K562 (cell line): Measurements from ENCODE around the gene ASMT. TPM values are rescaled to one million over a fixed set of nuclear protein-coding genes. Genes with fewer than 3 reads are reported as not detected.

Source experiments
- ATAC-seq: fragments of 200-7000 bp; cut with Tn5 transposase; 3 replicates; pipeline ENCODE4 v1.9.1; 2020; ENCODE audit warnings: moderate library complexity
- BruUV-seq: library from RNA; stranded (reverse); fragments of 400-500 nt; replicated peaks from 2 replicates; lab custom pipeline; 2021; lab: Mats Ljungman, UMichigan
- CTCF ChIA-PET: fragments of 300-600 bp; formaldehyde crosslinking; extraction: SDS; loops from one replicate; lab custom pipeline; 2021; ENCODE audit warnings: low intra/inter-chr PET ratio; lab: Yijun Ruan, JAX
- POLR2A ChIA-PET: fragments of 300-600, 350-650 bp; sonication (Branson Sonifier 250); formaldehyde crosslinking; extraction: SDS; loops from one replicate; lab custom pipeline; 2021; ENCODE audit warnings: antibody characterized with exemption, inconsistent platforms; lab: Yijun Ruan, JAX
- DNase-seq, 4 experiments: peaks; one replicate each; pipeline versions ENCODE4 v3.0.0 to v3.0.0-alpha.2; 2011 to 2018; ENCODE audit warnings: low spot score in 3 of 4, mixed read lengths in 3 of 4; ENCODE audit errors: extremely low read depth in 1 of 4
- FAIRE-seq: peaks from 2 replicates; lab custom pipeline; 2011; peaks lifted over from hg19 to GRCh38; lab: Jason Lieb, UNC
- H2AFZ ChIP-seq: 2 replicates; pipeline ENCODE4 v1.6.0; 2011; ENCODE audit warnings: low read depth, low read length, control low read depth, inconsistent platforms
- H3K27ac ChIP-seq: fragments of 200-600 bp; 3 replicates; pipeline ENCODE4 v1.8.0; 2011; ENCODE audit warnings: low read depth, mild to moderate bottlenecking, control low read depth, inconsistent platforms, low read length, moderate library complexity, mixed read lengths; ENCODE audit errors: extremely low read depth
- H3K27me3 ChIP-seq, 2 experiments: fragments of 300-600 bp in 1 of 2; 2 replicates in 1 of 2; 3 replicates in 1 of 2; pipeline versions ENCODE4 v1.6.0 to v1.8.0; 2011; ENCODE audit warnings: inconsistent platforms in 2 of 2, low read length in 2 of 2, mild to moderate bottlenecking in 1 of 2, mixed read lengths in 1 of 2, moderate library complexity in 1 of 2; ENCODE audit not compliant: control insufficient read depth in 2 of 2, insufficient read depth in 2 of 2
- H3K36me3 ChIP-seq: fragments of 300-600 bp; 3 replicates; pipeline ENCODE4 v1.8.0; 2011; ENCODE audit warnings: mild to moderate bottlenecking, low read length, inconsistent platforms; ENCODE audit not compliant: control insufficient read depth, insufficient read depth
- H3K4me1 ChIP-seq, 2 experiments: fragments of 200-600 bp in 1 of 2; replicated peaks in 1 of 2; 2 replicates in 1 of 2; 3 replicates in 1 of 2; pipeline versions ENCODE4 v1.5.1 to v1.8.0; 2011; ENCODE audit warnings: inconsistent platforms in 2 of 2, low read length in 2 of 2, mild to moderate bottlenecking in 1 of 2, mixed read lengths in 1 of 2, moderate library complexity in 1 of 2; ENCODE audit not compliant: control insufficient read depth in 2 of 2, insufficient read depth in 2 of 2
- H3K4me2 ChIP-seq: 2 replicates; pipeline ENCODE4 v1.6.1; 2011; ENCODE audit warnings: low read length, control low read depth, inconsistent platforms, mixed read lengths; ENCODE audit not compliant: insufficient read depth
- H3K4me3 ChIP-seq: fragments of 200-600 bp; sonication (generic), shearing (Covaris generic); 2 replicates; pipeline ENCODE4 v1.5.1; 2016; ENCODE audit warnings: control low read depth, inconsistent platforms
- H3K79me2 ChIP-seq: fragments of 200-600 bp; 3 replicates; pipeline ENCODE4 v1.8.0; 2011; ENCODE audit warnings: low read length, inconsistent platforms; ENCODE audit not compliant: control insufficient read depth, insufficient read depth
- H3K9ac ChIP-seq, 2 experiments: 2 replicates each; pipeline versions ENCODE4 v1.6.0 to v1.6.1; 2011; ENCODE audit warnings: low read depth in 2 of 2, low read length in 2 of 2, control low read depth in 1 of 2, inconsistent platforms in 1 of 2, mild to moderate bottlenecking in 1 of 2, mixed read lengths in 1 of 2; ENCODE audit not compliant: insufficient read depth in 1 of 2
- H3K9me1 ChIP-seq: one replicate; pipeline ENCODE4 v1.6.0; 2011; ENCODE audit warnings: inconsistent platforms, mild to moderate bottlenecking, low read length, moderate library complexity; ENCODE audit not compliant: control insufficient read depth, insufficient read depth
- H3K9me3 ChIP-seq: replicated peaks from 2 replicates; pipeline ENCODE4 v1.5.1; 2011; ENCODE audit warnings: low read depth, low read length, inconsistent platforms; ENCODE audit not compliant: control insufficient read depth, insufficient read depth
- H4K20me1 ChIP-seq: replicated peaks from 2 replicates; pipeline ENCODE4 v1.6.1; 2011; ENCODE audit warnings: low read length, inconsistent platforms, mixed read lengths; ENCODE audit not compliant: control insufficient read depth, insufficient read depth
- ATF1 ChIP-seq, 2 experiments: fragments of 450-650 bp in 1 of 2; IDR thresholded peaks; 2 replicates each; pipeline ENCODE4 v1.6.1; 2016; ENCODE audit warnings: missing compliant biosample characterization in 1 of 2, missing genetic modification characterization in 1 of 2
- HNRNPUL1 ChIP-seq: fragments of 200-400 bp; formaldehyde crosslinking; IDR thresholded peaks from 2 replicates; pipeline ENCODE4 v1.6.1; 2017; ENCODE audit warnings: low read length
- MECOM ChIP-seq: fragments of 250-450 bp; sonication (Bioruptor Pico); IDR thresholded peaks from 2 replicates; pipeline ENCODE4 v1.8.0; 2022; ENCODE audit warnings: inconsistent platforms
- NUFIP1 ChIP-seq: fragments of 450-650 bp; IDR thresholded peaks from 2 replicates; pipeline ENCODE4 v1.6.1; 2018; ENCODE audit not compliant: partially characterized antibody
- SAP30 ChIP-seq: fragments of 200-600 bp; sonication (generic); IDR thresholded peaks from 2 replicates; pipeline ENCODE4 v1.6.1; 2012; ENCODE audit warnings: borderline replicate concordance, low read depth, mild to moderate bottlenecking, moderate library complexity, low read length, control low read depth, inconsistent platforms; ENCODE audit not compliant: insufficient read depth, poor library complexity, severe bottlenecking
- SMARCA4 ChIP-seq: fragments of 450-650 bp; IDR thresholded peaks from 2 replicates; pipeline ENCODE4 v1.6.1; 2016
- SRSF1 ChIP-seq: fragments of 200-400 bp; formaldehyde crosslinking; IDR thresholded peaks from 2 replicates; pipeline ENCODE4 v1.6.1; 2017; ENCODE audit warnings: mild to moderate bottlenecking, low read depth, low read length, moderate library complexity
- STAT5B ChIP-seq: fragments of 250-450 bp; sonication (Bioruptor Pico); IDR thresholded peaks from 2 replicates; pipeline ENCODE4 v1.8.0; 2021; ENCODE audit warnings: mild to moderate bottlenecking, inconsistent platforms
- ZFP36 ChIP-seq: fragments of 150-350 bp; IDR thresholded peaks from 2 replicates; pipeline ENCODE4 v1.6.1; 2018; ENCODE audit warnings: low read length, low read depth; ENCODE audit not compliant: partially characterized antibody
- ZNF24 ChIP-seq: fragments of 450-650 bp; IDR thresholded peaks from 2 replicates; pipeline ENCODE4 v1.6.1; 2016
- WGBS: fragments of 100-300 bp; shearing (Covaris generic); methylation state at CpG from one replicate; pipeline ENCODE4 v1.1.6; 2016; ENCODE audit warnings: low coverage, mixed read lengths; ENCODE audit not compliant: insufficient coverage; ENCODE audit errors: missing lambda C conversion rate; 5-methylcytosine and 5-hydroxymethylcytosine counted together
- in situ Hi-C: fragments of 300-500 bp; cut with MboI; formaldehyde crosslinking; loops from 4 replicates; pipeline ENCODE4 v1.15.0; 2018; ENCODE audit warnings: inconsistent platforms, mixed read lengths
- intact Hi-C: fragments of 100-400 bp; cut with micrococcal nuclease; formaldehyde crosslinking; loops from 2 replicates; pipeline ENCODE4 v1.14.2; 2022
- polyA plus RNA-seq, 8 experiments: library from polyadenylated mRNA; depleted of rRNA in 4 of 8; stranded (reverse) in 5 of 8; unstranded in 3 of 8; fragments of >200 nt; fragmentation: Nextera tagmentation in 2 of 8; fragmentation: Illumina TruSeq in 1 of 8; extraction: Ambion mirVana in 2 of 8; extraction: Trizol in 1 of 8; gene quantifications; 2 replicates each; pipeline versions ENCODE4 v1.2.1 to v1.2.3, GENCODE V29; 2011 to 2014; ENCODE audit warnings: inconsistent platforms in 1 of 8, missing spikeins in 1 of 8
- total RNA-seq, 7 experiments: library from RNA; depleted of rRNA in 6 of 7; stranded (reverse); fragments of >200 nt in 6 of 7; fragmentation: Illumina TruSeq in 2 of 7; extraction: Trizol in 2 of 7; gene quantifications; 2 replicates each; pipeline versions ENCODE4 v1.2.1 to v1.2.3, GENCODE V29; 2011 to 2021; ENCODE audit warnings: low replicate concordance in 1 of 7
- TF ChIP-seq, protein P1 (sequence below): fragments of 450-650 bp; IDR thresholded peaks from 2 replicates; pipeline ENCODE4 v1.6.1; 2016; ENCODE audit warnings: antibody characterized with exemption
- TF ChIP-seq, protein P2 (sequence below): fragments of 250-450 bp; sonication (Bioruptor Pico); IDR thresholded peaks from 2 replicates; pipeline ENCODE4 v1.8.0; 2021; ENCODE audit warnings: mild to moderate bottlenecking, moderate library complexity
- TF ChIP-seq, protein P3 (sequence below): fragments of 250-450 bp; sonication (Bioruptor Pico); IDR thresholded peaks from 2 replicates; pipeline ENCODE4 v1.4.0; 2020; ENCODE audit warnings: mild to moderate bottlenecking, moderate library complexity

The ASMT gene
- total and polyA plus RNA-seq, 9 of the 15 experiments (the other 6 are each of a cell fraction or from before 2014, with no cell fraction given), result 0.06 TPM; not detected in 8

DNA sequence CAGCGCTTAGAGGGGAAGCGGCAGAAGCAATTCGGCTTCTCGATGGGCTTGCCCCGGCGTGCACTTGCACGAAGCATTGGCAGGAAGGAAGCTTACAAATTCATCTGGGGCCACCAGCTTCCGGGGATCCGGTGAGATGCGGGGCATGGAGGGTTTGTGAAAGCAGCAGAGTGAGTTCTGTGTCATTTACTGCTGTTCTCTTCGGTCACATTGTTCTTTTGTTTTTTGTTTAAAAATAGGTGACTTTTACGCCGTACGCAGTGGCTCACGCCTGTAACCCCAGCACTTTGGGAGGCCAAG lies 47.0 kb downstream of the ASMT start:
- ChIA-PET CTCF (no interaction called here), POLR2A (no interaction called here)
- H3K9me1 ChIP-seq, result no peaks in the 10 kb centered on the region
- H3K4me3 ChIP-seq, result no peak overlapping the region
- no peaks in the 10 kb centered on the region for H3K79me2 ChIP-seq
- H3K27ac ChIP-seq, result no peak overlapping the region
- no peak for DNase-seq
- ATAC-seq, result no peak
- no TSS peak for BruUV-seq
- H3K9ac ChIP-seq, result no peak overlapping the region
- intact Hi-C loops (no loop called here), in situ Hi-C loops (loop anchor here (10.0 to 25.0 kb wide), 2 partner anchors 803 to 950 kb away; no protein-coding TSS in a partner anchor)
- peaks cover 0 to 14% of the 10 kb centered on the region in 2 experiments; a peak in 1 of 5 replicates for H3K27me3 ChIP-seq
- TF ChIP-seq ATF1 (CRISPR knock-in tag; IDR thresholded peaks at IDR 0.05) (no peak), ATF1 (tag; IDR thresholded peaks at IDR 0.05) (0 out of 2 replicates have a peak, but pooled peaks have one; percentile 0), MECOM (CRISPR knock-in tag) (no peak)
- H4K20me1 ChIP-seq, result no peaks in the 10 kb centered on the region
- no peaks in the 10 kb centered on the region for H3K9me3 ChIP-seq
- H3K4me1 ChIP-seq, result no peaks in the 10 kb centered on the region; a peak in 1 of 5 replicates
- no peaks in the 10 kb centered on the region for H3K36me3 ChIP-seq
- no peak for FAIRE-seq
- no peak overlapping the region for H2AFZ ChIP-seq
- WGBS, result 41% methylated on average over 14 of the region's 15 CpGs
- no peak overlapping the region for H3K4me2 ChIP-seq

DNA sequence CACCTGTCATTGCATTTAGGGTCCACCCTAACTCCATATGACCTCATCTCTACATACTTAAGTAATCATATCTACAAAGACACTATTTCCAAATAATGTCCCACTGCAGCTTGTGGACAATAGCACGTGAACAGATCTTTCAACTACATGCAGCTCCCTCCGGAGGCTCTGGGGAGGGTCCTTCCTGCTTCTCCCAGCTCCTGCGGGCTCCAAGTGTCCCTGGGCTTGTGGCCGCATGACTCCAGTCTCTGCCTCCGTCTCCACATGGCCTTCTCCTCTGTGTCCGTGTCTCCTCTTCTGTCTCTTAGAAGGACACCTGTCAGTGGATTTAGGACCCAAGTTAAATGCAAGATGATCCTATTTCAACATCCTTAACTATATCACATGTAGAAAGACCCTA lies 52.7 kb downstream of the ASMT start:
- Histone ChIP-seq H3K9ac (no peak overlapping the region), H3K36me3 (no peaks in the 10 kb centered on the region), H3K79me2 (no peaks in the 10 kb centered on the region), H3K27ac (no peak overlapping the region), H3K9me1 (no peaks in the 10 kb centered on the region), H3K4me3 (no peak overlapping the region), H3K4me2 (no peak overlapping the region), H3K27me3 (peaks cover 0 to 20% of the 10 kb centered on the region in 2 experiments; a peak in 1 of 5 replicates), H3K4me1 (no peaks in the 10 kb centered on the region), H3K9me3 (no peaks in the 10 kb centered on the region), H4K20me1 (no peaks in the 10 kb centered on the region), H2AFZ (no peak overlapping the region)
- WGBS, result 2% methylated on average over 6 of the region's 6 CpGs
- ATAC-seq (no peak), FAIRE-seq (no peak), DNase-seq (no peak)
- intact Hi-C loops, result no loop called here
- in situ Hi-C loops, result loop anchor here (10.0 to 25.0 kb wide), 2 partner anchors 797 to 945 kb away; no protein-coding TSS in a partner anchor
- POLR2A ChIA-PET, result no interaction called here
- no TSS peak for BruUV-seq
- CTCF ChIA-PET, result no interaction called here
- TF ChIP-seq SAP30, result no peak
- no peak for TF ChIP-seq ZFP36
- TF ChIP-seq ZNF24, result no peak
- TF ChIP-seq, protein P1, sequence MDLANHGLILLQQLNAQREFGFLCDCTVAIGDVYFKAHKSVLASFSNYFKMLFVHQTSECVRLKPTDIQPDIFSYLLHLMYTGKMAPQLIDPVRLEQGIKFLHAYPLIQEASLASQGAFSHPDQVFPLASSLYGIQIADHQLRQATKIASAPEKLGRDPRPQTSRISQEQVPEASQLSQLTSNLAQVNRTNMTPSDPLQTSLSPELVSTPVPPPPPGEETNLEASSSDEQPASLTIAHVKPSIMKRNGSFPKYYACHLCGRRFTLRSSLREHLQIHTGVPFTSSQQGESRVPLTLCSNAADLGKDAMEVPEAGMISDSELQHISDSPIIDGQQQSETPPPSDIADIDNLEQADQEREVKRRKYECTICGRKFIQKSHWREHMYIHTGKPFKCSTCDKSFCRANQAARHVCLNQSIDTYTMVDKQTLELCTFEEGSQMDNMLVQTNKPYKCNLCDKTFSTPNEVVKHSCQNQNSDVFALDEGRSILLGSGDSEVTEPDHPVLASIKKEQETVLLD, result no peak
- TF ChIP-seq SRSF1, result no peak
- TF ChIP-seq, protein P2, sequence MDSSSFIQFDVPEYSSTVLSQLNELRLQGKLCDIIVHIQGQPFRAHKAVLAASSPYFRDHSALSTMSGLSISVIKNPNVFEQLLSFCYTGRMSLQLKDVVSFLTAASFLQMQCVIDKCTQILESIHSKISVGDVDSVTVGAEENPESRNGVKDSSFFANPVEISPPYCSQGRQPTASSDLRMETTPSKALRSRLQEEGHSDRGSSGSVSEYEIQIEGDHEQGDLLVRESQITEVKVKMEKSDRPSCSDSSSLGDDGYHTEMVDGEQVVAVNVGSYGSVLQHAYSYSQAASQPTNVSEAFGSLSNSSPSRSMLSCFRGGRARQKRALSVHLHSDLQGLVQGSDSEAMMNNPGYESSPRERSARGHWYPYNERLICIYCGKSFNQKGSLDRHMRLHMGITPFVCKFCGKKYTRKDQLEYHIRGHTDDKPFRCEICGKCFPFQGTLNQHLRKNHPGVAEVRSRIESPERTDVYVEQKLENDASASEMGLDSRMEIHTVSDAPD (CRISPR knock-in tag), result no peak
- TF ChIP-seq, protein P3, sequence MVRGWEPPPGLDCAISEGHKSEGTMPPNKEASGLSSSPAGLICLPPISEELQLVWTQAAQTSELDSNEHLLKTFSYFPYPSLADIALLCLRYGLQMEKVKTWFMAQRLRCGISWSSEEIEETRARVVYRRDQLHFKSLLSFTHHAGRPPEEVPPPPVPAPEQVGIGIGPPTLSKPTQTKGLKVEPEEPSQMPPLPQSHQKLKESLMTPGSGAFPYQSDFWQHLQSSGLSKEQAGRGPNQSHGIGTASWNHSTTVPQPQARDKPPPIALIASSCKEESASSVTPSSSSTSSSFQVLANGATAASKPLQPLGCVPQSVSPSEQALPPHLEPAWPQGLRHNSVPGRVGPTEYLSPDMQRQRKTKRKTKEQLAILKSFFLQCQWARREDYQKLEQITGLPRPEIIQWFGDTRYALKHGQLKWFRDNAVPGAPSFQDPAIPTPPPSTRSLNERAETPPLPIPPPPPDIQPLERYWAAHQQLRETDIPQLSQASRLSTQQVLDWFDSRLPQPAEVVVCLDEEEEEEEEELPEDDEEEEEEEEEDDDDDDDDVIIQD (CRISPR knock-in tag), result no peak
- TF ChIP-seq SMARCA4, result no peak
- no peak for TF ChIP-seq STAT5B (CRISPR knock-in tag)
- TF ChIP-seq HNRNPUL1, result no peak
- no peak for TF ChIP-seq NUFIP1
